HL-60 (cell line): ENCODE data around the gene KDM1B.

Experiments used
- DNase-seq, 2 experiments: peaks; one replicate each; pipeline ENCODE4 v3.0.0-alpha.2; 2010 to 2020; ENCODE audit warnings: low read depth in 1 of 2, low spot score in 1 of 2
- H3K27ac ChIP-seq: fragments of 250-450 bp; sonication (Bioruptor Pico); replicated peaks from 2 replicates; pipeline ENCODE4 v1.5.1; 2020; ENCODE audit warnings: mild to moderate bottlenecking, moderate library complexity
- H3K27me3 ChIP-seq: fragments of 250-450 bp; sonication (Bioruptor Pico); 2 replicates; pipeline ENCODE4 v1.5.1; 2021; ENCODE audit warnings: mild to moderate bottlenecking, moderate library complexity; ENCODE audit not compliant: insufficient read depth, poor library complexity, severe bottlenecking
- H3K4me3 ChIP-seq: replicated peaks from 2 replicates; pipeline ENCODE4 v1.5.1; 2011; ENCODE audit warnings: mild to moderate bottlenecking, control low read depth, low read length; ENCODE audit not compliant: insufficient read depth
- GABPA ChIP-seq: IDR thresholded peaks from 2 replicates; pipeline ENCODE4 v1.6.1; 2012; ENCODE audit warnings: low read depth
- POLR2AphosphoS5 ChIP-seq: IDR thresholded peaks from 2 replicates; pipeline ENCODE4 v1.6.1; 2012; ENCODE audit warnings: low read depth
- REST ChIP-seq: IDR thresholded peaks from 2 replicates; pipeline ENCODE4 v1.6.1; 2012; ENCODE audit warnings: low read depth; ENCODE audit not compliant: insufficient replicate concordance
- SPI1 ChIP-seq: IDR thresholded peaks from 2 replicates; pipeline ENCODE4 v1.6.1; 2012; ENCODE audit warnings: low read depth, mild to moderate bottlenecking, borderline replicate concordance
- TF ChIP-seq, protein P1 (sequence below): IDR thresholded peaks from one replicate; pipeline ENCODE4 v1.5.1; 2011; ENCODE audit warnings: low read length, control low read depth, inconsistent platforms; ENCODE audit not compliant: insufficient read depth

The KDM1B gene

DNA sequence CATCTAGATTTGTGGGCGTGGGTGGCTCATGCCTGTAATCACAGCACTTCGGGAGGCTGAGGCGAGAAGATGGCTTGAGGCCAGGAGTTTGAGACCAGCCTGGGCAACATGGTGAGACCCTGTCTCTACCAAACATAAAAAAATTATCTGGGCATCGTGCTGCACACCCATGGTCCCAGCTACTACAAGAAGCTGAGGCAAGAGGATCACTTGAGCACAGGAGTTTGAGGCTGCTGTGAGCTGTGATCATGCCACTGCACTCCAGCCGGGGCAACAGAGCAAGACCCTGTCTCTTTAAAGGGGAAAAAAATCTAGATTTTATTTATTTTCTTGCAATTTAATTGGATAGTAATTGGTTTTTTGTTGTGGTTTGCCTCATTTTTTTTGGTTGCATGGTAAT is 55.5 kb downstream of the KDM1B start:
- Histone ChIP-seq H3K4me3 (no peak overlapping the region), H3K27me3 (no peaks in the 10 kb centered on the region), H3K27ac (no peak overlapping the region)
- DNase-seq = no peak
- TF ChIP-seq GABPA (no peak), REST (no peak), POLR2AphosphoS5 (no peak), SPI1 (no peak)
- TF ChIP-seq, protein P1, sequence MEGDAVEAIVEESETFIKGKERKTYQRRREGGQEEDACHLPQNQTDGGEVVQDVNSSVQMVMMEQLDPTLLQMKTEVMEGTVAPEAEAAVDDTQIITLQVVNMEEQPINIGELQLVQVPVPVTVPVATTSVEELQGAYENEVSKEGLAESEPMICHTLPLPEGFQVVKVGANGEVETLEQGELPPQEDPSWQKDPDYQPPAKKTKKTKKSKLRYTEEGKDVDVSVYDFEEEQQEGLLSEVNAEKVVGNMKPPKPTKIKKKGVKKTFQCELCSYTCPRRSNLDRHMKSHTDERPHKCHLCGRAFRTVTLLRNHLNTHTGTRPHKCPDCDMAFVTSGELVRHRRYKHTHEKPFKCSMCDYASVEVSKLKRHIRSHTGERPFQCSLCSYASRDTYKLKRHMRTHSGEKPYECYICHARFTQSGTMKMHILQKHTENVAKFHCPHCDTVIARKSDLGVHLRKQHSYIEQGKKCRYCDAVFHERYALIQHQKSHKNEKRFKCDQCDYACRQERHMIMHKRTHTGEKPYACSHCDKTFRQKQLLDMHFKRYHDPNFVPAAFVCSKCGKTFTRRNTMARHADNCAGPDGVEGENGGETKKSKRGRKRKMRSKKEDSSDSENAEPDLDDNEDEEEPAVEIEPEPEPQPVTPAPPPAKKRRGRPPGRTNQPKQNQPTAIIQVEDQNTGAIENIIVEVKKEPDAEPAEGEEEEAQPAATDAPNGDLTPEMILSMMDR = no peak

- TF ChIP-seq SPI1 (no peak), POLR2AphosphoS5 (no peak), GABPA (no peak), REST (no peak)
- TF ChIP-seq, protein P1 = no peak
- no peak overlapping the region for H3K4me3 ChIP-seq
- no peak for DNase-seq
- no peaks in the 10 kb centered on the region for H3K27me3 ChIP-seq
- H3K27ac ChIP-seq = no peak overlapping the region
Measured at GRCh38 chr6:18211338-18211737, 56.1 kb downstream of the KDM1B start.

GRCh38 chr6:18212231-18212630 is 57.0 kb downstream of the KDM1B start:
- Histone ChIP-seq H3K27ac (no peak overlapping the region), H3K4me3 (no peak overlapping the region), H3K27me3 (no peaks in the 10 kb centered on the region)
- no peak for DNase-seq
- TF ChIP-seq REST (no peak), SPI1 (no peak), GABPA (no peak), POLR2AphosphoS5 (no peak)
- TF ChIP-seq, protein P1 = no peak
